GM23338 (cell line): ENCODE measurements around the gene PRG2. TPM values are rescaled to one million over a fixed set of nuclear protein-coding genes. Genes with fewer than 3 reads are reported as not detected.

ENCODE experiments used
- ATAC-seq: fragments of 200-7000 bp; cut with Tn5 transposase; 3 replicates; pipeline ENCODE4 v1.9.1; 2020
- DNase-seq: peaks from one replicate; pipeline ENCODE4 v3.0.0-alpha.2; 2015; ENCODE audit warnings: low spot score
- H2AFZ ChIP-seq: fragments of 200-600 bp; sonication (generic); 2 replicates; pipeline ENCODE4 v1.8.0; 2016; ENCODE audit warnings: antibody characterized with exemption, mild to moderate bottlenecking, moderate library complexity
- H3F3A ChIP-seq: fragments of 200-600 bp; sonication (generic); replicated peaks from 2 replicates; pipeline ENCODE4 v1.8.0; 2017; ENCODE audit warnings: antibody characterized with exemption, mixed run types, low read depth
- H3K27ac ChIP-seq: fragments of 200-600 bp; sonication (generic); 2 replicates; pipeline ENCODE4 v1.6.1; 2016; ENCODE audit warnings: low read depth
- H3K27me3 ChIP-seq: fragments of 200-600 bp; sonication (generic); 2 replicates; pipeline ENCODE4 v1.8.0; 2016; ENCODE audit warnings: mild to moderate bottlenecking, mixed run types, moderate library complexity; ENCODE audit not compliant: insufficient read depth
- H3K36me3 ChIP-seq: fragments of 200-600 bp; sonication (generic); 2 replicates; pipeline ENCODE4 v1.8.0; 2016; ENCODE audit warnings: mild to moderate bottlenecking; ENCODE audit not compliant: insufficient read depth
- H3K4me1 ChIP-seq: fragments of 200-600 bp; sonication (generic); 2 replicates; pipeline ENCODE4 v1.8.0; 2016; ENCODE audit warnings: mild to moderate bottlenecking, moderate library complexity; ENCODE audit not compliant: insufficient read depth
- H3K4me2 ChIP-seq: fragments of 200-600 bp; sonication (generic); 2 replicates; pipeline ENCODE4 v1.7.1; 2017; ENCODE audit warnings: mixed run types
- H3K4me3 ChIP-seq: fragments of 200-600 bp; sonication (generic); 2 replicates; pipeline ENCODE4 v1.6.1; 2016; ENCODE audit warnings: mixed run types
- H3K79me2 ChIP-seq: fragments of 200-600 bp; sonication (generic); replicated peaks from 2 replicates; pipeline ENCODE4 v1.8.0; 2017; ENCODE audit warnings: mild to moderate bottlenecking; ENCODE audit not compliant: insufficient read depth
- H3K9me2 ChIP-seq: fragments of 200-600 bp; sonication (generic); 2 replicates; pipeline ENCODE4 v1.8.0; 2017; ENCODE audit not compliant: insufficient read depth
- H4K20me1 ChIP-seq: fragments of 200-600 bp; sonication (generic); replicated peaks from 2 replicates; pipeline ENCODE4 v1.8.0; 2017; ENCODE audit warnings: mild to moderate bottlenecking; ENCODE audit not compliant: insufficient read depth
- H3K27ac Mint-ChIP-seq: 2 replicates; pipeline ENCODE4 v1.8.0; 2020; ENCODE audit warnings: inconsistent platforms, mild to moderate bottlenecking, moderate library complexity, mixed read lengths
- H3K27me3 Mint-ChIP-seq: 3 replicates; pipeline ENCODE4 v1.8.0; 2022; ENCODE audit warnings: low read depth, mild to moderate bottlenecking, moderate library complexity, mixed read lengths, inconsistent platforms; ENCODE audit not compliant: insufficient read depth, poor library complexity
- H3K36me3 Mint-ChIP-seq: 3 replicates; pipeline ENCODE4 v1.8.0; 2021; ENCODE audit warnings: low read depth, mild to moderate bottlenecking, inconsistent platforms, moderate library complexity, mixed read lengths
- H3K4me1 Mint-ChIP-seq: 3 replicates; pipeline ENCODE4 v1.8.0; 2020; ENCODE audit warnings: mild to moderate bottlenecking, inconsistent platforms, mixed read lengths
- H3K4me3 Mint-ChIP-seq: 3 replicates; pipeline ENCODE4 v1.8.0; 2021; ENCODE audit warnings: moderate library complexity, mild to moderate bottlenecking, inconsistent platforms, mixed read lengths
- H3K9me3 Mint-ChIP-seq: 3 replicates; pipeline ENCODE4 v1.8.0; 2020; ENCODE audit warnings: moderate library complexity, mild to moderate bottlenecking, inconsistent platforms, mixed read lengths
- CREB1 ChIP-seq: fragments of 250-450 bp; sonication (Bioruptor Pico); IDR thresholded peaks from 2 replicates; pipeline ENCODE4 v1.5.0; 2020; ENCODE audit warnings: low read depth, mild to moderate bottlenecking, moderate library complexity
- EZH2 ChIP-seq: fragments of 200-600 bp; sonication (generic); IDR thresholded peaks from one replicate; pipeline ENCODE4 v1.8.0; 2017; ENCODE audit warnings: antibody characterized with exemption, mild to moderate bottlenecking, low read depth; ENCODE audit not compliant: unreplicated experiment
- EZH2phosphoT487 ChIP-seq: fragments of 200-600 bp; sonication (generic); IDR thresholded peaks from one replicate; pipeline ENCODE4 v1.8.1; 2018; ENCODE audit warnings: antibody characterized with exemption; ENCODE audit not compliant: unreplicated experiment
- JUNB ChIP-seq: IDR thresholded peaks from one replicate; pipeline ENCODE4 v1.6.1; 2016; ENCODE audit warnings: antibody characterized with exemption; ENCODE audit not compliant: unreplicated experiment
- NANOG ChIP-seq: IDR thresholded peaks from 2 replicates; pipeline ENCODE4 v1.6.1; 2016; ENCODE audit warnings: antibody characterized with exemption, borderline replicate concordance
- POLR2AphosphoS5 ChIP-seq: IDR thresholded peaks from 2 replicates; pipeline ENCODE4 v1.6.1; 2016; ENCODE audit warnings: antibody characterized with exemption, low read depth
- STAT1 ChIP-seq: IDR thresholded peaks from one replicate; pipeline ENCODE4 v1.6.1; 2016; ENCODE audit warnings: antibody characterized with exemption; ENCODE audit not compliant: unreplicated experiment
- ZNF331 ChIP-seq: fragments of 250-450 bp; sonication (Bioruptor Pico); IDR thresholded peaks from 2 replicates; pipeline ENCODE4 v1.5.0; 2020; ENCODE audit warnings: low read depth, mild to moderate bottlenecking, moderate library complexity
- polyA plus RNA-seq: library from polyadenylated mRNA; unstranded; fragments of >200 nt; fragmentation: Nextera tagmentation; extraction: Ambion mirVana; gene quantifications from 2 replicates; pipeline ENCODE4 v1.2.1, GENCODE V29; 2016
- total RNA-seq: library from RNA; depleted of rRNA; stranded (reverse); fragments of >200 nt; shearing (Covaris generic); gene quantifications from 2 replicates; pipeline ENCODE4 v1.2.3, GENCODE V29; 2014
- TF ChIP-seq, protein P1 (sequence below): IDR thresholded peaks from one replicate; pipeline ENCODE4 v1.6.1; 2018; ENCODE audit warnings: antibody characterized with exemption; ENCODE audit not compliant: unreplicated experiment
- TF ChIP-seq, protein P2 (sequence below), 2 experiments: fragments of 200-600 bp in 1 of 2; sonication (generic) in 1 of 2; conservative IDR thresholded peaks; 2 replicates each; pipeline versions ENCODE4 v1.5.1 to v1.6.1; 2016 to 2017; ENCODE audit warnings: antibody characterized with exemption in 2 of 2, low read depth in 2 of 2, mild to moderate bottlenecking in 2 of 2, moderate library complexity in 1 of 2

PRG2 gene
- total and polyA plus RNA-seq, 2 experiments from 2014 or later = not detected

DNA sequence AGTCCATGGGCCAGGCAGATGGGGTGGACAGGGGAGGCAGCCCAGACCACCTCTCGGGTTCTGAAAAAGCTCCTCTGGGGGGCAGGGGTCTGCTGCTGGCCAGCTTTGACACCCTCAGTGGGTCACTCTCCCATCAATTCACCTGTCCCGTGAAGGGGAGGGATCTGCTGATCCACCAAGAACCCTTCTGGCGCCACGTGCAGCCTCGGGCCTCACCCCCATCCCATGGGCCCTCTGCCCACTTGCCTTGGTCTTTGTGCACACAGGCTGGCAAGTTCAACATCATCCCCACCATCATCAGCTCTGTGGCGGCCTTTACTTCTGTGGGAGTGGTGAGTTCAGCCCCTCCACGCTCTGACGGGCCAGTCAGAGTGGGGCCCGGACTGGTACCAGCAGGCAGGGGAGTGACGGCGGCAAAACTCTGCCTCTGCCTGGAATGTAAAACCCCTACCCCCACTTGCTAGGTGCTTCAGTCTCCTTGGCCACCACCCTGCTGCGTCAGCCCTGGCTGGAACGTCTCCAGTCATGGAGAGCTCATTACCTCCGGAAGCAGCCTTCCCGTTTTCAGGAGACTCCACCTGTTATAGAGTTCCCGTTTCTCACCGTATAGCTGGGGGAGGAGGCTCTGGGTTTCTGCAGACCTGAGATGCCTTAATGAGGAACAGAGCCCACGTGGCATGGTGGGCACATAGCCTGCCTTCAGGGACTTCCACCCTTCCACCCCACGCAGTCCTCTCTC lies 22.2 kb downstream of the PRG2 start (continued):
- TF ChIP-seq, protein P1, sequence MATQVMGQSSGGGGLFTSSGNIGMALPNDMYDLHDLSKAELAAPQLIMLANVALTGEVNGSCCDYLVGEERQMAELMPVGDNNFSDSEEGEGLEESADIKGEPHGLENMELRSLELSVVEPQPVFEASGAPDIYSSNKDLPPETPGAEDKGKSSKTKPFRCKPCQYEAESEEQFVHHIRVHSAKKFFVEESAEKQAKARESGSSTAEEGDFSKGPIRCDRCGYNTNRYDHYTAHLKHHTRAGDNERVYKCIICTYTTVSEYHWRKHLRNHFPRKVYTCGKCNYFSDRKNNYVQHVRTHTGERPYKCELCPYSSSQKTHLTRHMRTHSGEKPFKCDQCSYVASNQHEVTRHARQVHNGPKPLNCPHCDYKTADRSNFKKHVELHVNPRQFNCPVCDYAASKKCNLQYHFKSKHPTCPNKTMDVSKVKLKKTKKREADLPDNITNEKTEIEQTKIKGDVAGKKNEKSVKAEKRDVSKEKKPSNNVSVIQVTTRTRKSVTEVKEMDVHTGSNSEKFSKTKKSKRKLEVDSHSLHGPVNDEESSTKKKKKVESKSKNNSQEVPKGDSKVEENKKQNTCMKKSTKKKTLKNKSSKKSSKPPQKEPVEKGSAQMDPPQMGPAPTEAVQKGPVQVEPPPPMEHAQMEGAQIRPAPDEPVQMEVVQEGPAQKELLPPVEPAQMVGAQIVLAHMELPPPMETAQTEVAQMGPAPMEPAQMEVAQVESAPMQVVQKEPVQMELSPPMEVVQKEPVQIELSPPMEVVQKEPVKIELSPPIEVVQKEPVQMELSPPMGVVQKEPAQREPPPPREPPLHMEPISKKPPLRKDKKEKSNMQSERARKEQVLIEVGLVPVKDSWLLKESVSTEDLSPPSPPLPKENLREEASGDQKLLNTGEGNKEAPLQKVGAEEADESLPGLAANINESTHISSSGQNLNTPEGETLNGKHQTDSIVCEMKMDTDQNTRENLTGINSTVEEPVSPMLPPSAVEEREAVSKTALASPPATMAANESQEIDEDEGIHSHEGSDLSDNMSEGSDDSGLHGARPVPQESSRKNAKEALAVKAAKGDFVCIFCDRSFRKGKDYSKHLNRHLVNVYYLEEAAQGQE = no peak
- TF ChIP-seq EZH2 (no peak), ZNF331 (CRISPR knock-in tag) (no peak), STAT1 (no peak), POLR2AphosphoS5 (no peak), NANOG (no peak), EZH2phosphoT487 (no peak)
- TF ChIP-seq, protein P2, sequence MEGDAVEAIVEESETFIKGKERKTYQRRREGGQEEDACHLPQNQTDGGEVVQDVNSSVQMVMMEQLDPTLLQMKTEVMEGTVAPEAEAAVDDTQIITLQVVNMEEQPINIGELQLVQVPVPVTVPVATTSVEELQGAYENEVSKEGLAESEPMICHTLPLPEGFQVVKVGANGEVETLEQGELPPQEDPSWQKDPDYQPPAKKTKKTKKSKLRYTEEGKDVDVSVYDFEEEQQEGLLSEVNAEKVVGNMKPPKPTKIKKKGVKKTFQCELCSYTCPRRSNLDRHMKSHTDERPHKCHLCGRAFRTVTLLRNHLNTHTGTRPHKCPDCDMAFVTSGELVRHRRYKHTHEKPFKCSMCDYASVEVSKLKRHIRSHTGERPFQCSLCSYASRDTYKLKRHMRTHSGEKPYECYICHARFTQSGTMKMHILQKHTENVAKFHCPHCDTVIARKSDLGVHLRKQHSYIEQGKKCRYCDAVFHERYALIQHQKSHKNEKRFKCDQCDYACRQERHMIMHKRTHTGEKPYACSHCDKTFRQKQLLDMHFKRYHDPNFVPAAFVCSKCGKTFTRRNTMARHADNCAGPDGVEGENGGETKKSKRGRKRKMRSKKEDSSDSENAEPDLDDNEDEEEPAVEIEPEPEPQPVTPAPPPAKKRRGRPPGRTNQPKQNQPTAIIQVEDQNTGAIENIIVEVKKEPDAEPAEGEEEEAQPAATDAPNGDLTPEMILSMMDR (conservative IDR thresholded peaks at IDR 0.05; ENCODE audit: low read depth in 2 of 2) = no peak

DNA sequence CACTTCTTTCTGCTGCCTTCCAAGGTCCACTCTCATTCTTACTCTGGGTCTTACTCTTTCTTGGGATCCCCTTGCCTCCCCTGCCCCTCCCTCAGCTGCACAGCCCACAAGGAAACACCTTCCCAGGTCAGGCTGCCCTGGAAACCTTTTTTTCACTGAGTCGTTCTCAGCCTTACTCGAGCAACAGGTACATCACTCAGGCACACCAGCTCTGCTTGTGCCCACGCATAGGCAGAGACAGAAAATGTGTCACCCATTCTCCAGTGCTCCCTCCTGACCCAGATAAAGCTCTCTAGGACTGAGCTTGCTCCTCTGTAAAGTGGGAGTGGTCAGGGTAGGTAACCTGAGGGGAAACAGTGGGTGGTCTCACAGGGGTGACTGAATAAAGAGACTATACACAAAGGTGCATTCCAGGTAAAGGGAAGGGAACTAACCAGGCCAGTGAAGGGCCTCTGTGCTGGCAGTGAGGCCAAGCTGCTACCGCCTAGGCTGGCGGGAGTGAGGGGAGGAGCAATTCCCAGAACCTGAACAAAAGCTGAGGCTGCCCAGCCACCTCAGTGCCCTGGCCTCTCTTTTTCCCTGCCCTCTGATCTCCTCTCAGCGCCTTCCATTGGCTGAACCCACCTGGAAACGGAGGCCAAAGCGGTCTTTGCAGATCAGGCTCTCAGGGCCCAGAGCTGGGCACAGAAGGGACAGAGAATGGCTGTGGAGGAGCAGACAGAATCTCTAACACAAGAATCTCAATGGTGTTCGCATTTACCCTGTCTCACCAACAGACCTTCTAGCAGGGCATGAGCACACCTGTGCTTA lies 25.4 kb downstream of the PRG2 start:
- DNase-seq (peak; percentile 81), ATAC-seq (peak; percentile 98)
- no peaks in the 10 kb centered on the region for H3K79me2 ChIP-seq
- TF ChIP-seq, protein P2 (conservative IDR thresholded peaks at IDR 0.05; ENCODE audit: low read depth in 2 of 2) = no peak
- TF ChIP-seq STAT1 (no peak), JUNB (no peak), CREB1 (CRISPR knock-in tag) (no peak)

More for the DNA sequence above, 25.4 kb downstream of the PRG2 start:
- Mint-ChIP-seq H3K4me3 (no peak overlapping the region), H3K9me3 (no peaks in the 10 kb centered on the region), H3K36me3 (no peaks in the 10 kb centered on the region), H3K27me3 (peaks cover 3% of the 10 kb centered on the region), H3K4me1 (peaks cover 22% of the 10 kb centered on the region), H3K27ac (no peak overlapping the region)
- peaks cover 15% of the 10 kb centered on the region for H3K4me1 ChIP-seq
- H3K27ac ChIP-seq = no peak overlapping the region
- no peaks in the 10 kb centered on the region for H3K27me3 ChIP-seq
- no peak overlapping the region for H3K4me3 ChIP-seq
- peak overlapping the region; percentile 95 for H2AFZ ChIP-seq
- no peaks in the 10 kb centered on the region for H4K20me1 ChIP-seq
- H3K36me3 ChIP-seq = no peaks in the 10 kb centered on the region
- peak overlapping the region; percentile 63 for H3K4me2 ChIP-seq
- H3F3A ChIP-seq = 0 out of 2 replicates have a peak, but pooled peaks cover 3% of the 10 kb centered on the region
- H3K9me2 ChIP-seq = no peaks in the 10 kb centered on the region
